Fibroblast of peridontal ligament (primary cell): ENCODE results near the gene SMTNL2.
"Not testable (repeated sequence)": the region's sequence is repeated elsewhere in the genome, so short reads cannot be mapped to it uniquely, and the experiment has no call there.

Experiments
- DNase-seq: peaks from one replicate; pipeline ENCODE4 v3.0.0-alpha.2; 2010; ENCODE audit errors: extremely low read depth

The SMTNL2 gene

DNA sequence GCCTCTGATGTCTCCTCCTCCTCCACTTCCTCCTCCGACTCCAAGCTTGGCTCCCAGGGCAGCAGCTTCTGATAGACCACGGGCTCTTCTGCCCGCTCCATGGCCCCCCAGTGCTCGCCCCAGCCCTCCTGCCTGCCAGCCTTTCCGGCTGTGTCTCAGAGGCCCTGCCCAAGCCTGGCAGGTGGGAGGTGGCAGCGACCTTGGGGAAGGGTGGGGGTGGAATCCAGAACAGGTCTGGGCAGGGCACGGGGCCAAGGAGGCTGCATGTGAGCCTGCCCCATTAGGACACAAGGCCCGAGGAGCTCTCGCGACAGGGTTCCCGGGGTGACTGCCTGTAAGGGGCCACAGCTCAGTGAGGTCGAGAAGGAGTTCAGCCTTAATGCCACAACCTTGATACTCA is 23.9 kb upstream of the SMTNL2 start, which contains the start of gene GGT6:
GGT6 (minus strand) TSS at position 157 of the 400 bp plus-strand sequence; CDS start at position 101, 56 bp downstream.
- DNase-seq: no peak

DNA sequence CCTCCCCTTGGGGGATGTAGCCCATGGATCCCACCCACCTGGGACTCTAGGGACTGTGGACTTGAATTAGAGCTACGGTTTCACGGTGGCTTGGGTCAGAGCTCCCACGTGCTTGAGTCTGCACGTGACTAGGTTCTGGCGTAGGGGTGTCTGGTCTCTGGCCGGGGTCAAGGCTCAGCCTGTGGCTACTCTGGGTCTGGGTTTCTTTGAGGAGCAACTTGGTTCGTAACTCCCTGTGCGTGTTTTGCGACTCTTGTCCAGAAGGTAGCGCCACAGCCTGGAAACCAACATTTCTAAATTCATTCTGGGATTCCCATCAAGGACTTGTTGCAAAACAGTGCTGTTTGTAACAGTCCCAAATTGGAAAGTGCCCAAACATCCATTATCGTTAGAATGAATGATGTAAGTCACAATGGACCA is 23.5 kb upstream of the SMTNL2 start:
- peak; percentile 36 for DNase-seq

DNA sequence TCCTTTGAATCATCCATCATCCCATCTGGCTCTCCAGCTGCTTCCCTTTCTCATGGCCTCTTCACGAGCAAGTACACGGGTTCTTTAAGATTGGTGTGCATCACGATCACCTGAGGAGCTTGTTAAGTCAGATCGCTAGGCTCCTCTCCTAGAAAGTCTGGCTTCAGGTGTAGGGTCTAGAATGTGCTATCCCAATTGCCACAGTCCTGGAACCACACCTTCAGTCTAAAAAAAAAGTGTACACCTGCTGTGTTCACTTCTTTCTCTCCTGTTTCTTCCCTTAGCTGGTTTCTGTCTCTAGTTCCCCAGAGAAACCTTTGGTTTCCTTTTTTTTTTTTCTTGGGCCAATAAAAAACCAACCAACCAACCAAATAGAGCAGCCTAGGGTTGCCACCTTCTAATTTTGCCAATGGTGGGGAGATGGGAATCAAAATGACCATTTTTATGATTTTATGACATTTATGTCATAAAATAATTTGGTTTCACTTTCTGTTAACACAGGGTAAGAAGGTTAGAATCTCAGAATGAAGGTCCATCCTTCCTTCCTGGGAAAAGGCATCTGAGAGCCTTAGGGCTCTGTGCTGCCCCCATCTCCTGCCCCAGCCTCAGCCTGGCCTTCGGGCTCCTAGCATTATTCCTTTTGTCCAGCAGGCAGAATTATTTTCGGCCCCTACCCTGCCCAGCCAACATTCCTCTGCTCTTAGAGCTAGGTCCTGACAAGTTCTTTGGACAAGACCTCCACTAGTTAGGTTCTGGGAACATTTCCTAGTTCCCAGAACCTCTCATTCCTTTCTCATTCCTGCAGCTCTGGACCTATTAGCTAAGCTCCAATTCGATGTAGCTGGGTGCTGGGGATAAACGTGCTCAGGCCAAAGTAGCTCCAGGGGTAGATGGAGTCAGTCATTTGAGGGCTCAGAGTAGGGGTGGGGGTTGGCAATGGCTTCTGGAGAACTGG is 22.0 kb upstream of the SMTNL2 start:
- DNase-seq: peak; percentile 38

DNA sequence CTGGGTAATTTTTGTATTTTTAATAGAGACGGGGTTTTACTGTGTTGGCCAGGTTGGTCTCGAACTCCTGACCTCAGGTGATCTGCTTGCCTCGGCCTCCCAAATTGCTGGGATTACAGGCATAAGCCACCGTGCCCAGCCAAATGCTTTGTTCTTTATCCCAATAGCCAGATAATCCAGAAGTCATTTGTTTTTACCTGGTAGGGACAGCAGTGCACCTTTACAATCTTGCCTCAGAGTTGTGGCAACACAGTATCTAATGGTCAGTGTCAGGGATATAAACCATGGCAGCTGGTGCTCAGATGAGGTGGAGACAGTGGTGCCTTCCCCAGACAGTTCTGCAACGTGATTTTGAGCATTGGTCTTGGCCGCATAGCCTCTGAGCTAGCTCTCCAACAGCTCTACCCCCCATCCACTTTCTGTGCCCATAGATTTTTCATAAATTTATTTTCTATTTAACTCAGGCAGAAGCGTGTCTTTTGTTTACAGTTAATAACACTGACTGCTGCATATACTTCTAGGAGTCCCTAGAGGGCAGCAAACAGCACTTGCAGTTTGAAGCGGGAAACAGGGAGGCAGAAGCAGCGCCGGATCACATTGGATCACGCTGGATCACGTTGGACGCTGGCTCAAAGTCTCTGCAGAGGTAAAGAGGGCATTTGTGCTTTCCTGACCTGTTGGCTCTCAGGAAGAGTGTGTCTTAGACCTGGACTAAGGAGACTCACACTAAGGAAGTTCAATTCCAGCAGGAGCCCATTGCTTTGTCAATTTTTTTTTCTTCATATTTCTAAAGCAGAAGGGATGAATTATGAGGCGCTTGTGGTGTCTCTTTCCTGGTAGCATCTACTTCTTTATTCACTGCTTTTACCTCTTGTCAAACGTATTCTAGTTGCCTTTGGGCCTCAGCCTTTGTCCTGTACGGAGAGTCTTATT is 18.9 kb upstream of the SMTNL2 start:
- peak; percentile 75 for DNase-seq

DNA sequence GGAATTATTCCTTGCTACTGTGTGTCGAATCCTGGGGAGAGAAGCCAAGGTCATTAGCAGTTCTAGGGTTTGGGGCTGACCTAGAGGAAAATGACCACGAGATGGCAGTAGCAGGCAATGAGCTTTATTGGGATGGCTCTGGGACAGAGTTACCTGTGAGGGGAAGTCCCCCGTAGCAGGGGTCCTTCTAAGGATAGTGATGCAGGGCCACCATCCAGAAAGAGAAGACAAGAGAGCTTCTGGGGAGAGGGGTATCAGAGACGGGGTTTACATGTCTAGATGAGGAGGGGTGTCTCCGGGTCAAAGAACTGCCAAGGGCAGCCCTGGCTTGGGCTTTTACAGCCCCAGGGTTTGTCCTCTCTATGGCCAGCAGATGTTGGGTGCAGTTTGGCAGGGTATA is 17.5 kb upstream of the SMTNL2 start:
- DNase-seq: peak; percentile 55

DNA sequence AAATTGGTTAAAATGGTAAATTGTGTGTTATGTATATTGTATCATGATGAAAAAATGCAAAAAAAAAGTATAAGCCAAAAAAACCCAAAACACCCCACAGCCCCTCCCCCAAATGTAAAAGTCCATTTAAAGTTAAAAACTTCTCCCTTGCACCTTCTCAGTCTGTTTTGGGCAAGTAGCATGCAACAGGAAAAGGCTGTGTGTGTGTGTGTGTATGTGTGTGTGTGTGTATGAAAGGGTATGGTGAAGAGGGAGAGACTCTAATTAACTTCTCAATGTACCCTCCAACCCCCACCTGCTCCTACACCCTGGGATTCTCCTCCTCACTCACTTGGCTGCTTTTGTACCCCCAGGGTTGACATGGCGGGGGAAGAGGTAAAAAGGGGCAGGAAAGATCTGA is 14.7 kb upstream of the SMTNL2 start:
- DNase-seq: no peak

DNA sequence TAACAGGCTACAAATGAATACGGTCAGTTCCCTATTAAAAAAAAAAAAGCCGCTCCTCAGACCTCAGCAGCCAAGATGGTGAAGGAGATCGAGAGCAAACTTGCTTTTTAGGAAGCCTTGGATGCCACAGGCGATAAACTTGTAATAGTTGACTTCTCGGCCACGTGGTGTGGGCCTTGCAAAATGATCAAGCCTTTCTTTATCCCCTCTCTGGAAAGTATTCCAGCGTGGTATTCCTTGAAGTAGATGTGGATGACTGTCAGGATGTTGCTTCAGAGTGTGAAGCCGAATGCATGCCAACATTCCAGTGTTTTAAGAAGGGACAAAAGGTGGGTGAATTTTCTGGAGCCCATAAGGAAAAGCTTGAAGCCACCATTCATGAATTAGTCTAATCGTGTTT is 12.2 kb upstream of the SMTNL2 start:
- no peak for DNase-seq

DNA sequence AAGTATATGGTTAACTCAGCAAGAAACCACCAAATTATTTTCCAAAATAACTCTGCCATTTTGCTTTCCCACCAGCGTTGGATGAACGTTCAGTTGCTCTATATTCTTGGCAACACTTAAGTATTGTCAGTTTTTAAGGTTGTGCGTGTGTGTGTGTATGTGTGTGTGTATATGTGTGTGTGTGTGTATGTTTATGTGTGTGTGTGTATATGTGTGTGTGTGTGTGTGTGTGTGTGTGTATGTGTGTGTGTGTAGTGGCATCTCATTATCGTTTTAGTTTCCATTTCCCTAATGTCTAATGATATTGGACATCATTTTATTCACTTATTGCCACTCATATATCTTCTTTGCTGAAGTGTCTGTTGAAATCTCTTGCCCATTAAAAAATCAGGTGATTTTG is 11.2 kb upstream of the SMTNL2 start:
- no peak for DNase-seq

DNA sequence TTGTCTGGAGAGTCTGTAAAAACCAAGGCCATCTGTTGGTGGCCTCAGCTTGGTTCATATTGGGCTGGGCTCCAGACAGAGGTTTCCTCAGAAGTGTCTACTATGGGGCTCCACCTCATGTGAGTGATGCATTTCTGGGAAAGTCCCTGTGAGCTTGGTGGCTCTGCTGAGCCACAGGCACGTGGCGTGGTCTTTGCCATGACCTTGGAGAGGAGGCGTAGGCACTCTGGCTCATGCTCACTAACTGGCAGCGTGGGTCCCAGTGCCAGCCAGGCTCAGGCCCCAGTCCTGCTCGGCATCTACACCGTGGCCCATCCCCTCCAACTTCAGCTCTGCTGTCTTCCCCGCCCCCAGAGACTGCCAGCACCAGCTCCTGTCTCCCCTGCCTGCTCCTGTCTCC is 10.7 kb upstream of the SMTNL2 start:
- no peak for DNase-seq

DNA sequence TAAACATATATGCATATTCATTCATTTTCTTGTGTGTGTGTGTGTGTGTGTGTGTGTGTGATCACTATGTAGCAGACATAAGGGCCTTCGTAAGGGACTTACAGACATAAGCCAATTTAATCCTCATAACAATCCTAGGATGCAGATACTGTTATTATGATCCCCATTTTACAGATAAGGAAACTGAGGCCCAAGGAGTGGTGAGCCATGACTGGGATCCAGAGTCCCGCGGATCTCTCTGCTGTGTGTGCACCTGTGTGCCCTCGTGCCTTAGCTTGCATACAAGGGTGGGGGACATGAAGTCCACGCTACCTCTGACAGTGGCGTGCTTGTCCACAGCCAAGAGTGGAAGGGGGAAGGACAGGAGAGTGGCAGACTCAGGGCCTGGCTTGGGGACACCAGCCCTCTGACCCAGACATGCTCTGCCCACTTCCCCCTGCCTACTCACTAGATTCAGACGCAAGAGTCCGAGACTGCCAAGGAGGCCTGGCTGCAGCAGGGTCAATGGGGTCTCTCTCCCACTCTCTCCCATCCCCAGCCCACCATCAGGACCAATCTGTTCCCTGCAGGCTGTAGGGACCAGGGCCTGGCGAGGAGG is 9.8 kb upstream of the SMTNL2 start:
- no peak for DNase-seq

DNA sequence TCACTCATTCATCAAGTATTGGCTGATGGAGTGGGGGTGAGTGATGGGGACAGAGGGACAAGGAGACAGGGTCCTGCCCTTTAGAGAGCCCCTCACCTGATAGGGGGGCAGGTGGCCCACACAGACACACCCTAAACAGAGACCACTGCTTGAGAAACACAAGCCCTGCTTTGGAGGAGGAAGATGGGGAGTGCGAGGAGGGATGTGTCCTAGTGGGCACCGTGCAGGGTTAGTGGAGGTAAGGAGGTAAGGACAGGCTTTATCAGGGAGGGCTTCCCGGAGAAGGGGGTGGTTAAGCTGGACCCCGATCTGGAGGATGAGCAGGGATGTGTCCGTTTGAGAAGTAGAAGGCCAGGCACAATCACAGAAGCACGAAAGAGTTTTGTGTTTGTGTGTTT is 8.2 kb upstream of the SMTNL2 start:
- no peak for DNase-seq

DNA sequence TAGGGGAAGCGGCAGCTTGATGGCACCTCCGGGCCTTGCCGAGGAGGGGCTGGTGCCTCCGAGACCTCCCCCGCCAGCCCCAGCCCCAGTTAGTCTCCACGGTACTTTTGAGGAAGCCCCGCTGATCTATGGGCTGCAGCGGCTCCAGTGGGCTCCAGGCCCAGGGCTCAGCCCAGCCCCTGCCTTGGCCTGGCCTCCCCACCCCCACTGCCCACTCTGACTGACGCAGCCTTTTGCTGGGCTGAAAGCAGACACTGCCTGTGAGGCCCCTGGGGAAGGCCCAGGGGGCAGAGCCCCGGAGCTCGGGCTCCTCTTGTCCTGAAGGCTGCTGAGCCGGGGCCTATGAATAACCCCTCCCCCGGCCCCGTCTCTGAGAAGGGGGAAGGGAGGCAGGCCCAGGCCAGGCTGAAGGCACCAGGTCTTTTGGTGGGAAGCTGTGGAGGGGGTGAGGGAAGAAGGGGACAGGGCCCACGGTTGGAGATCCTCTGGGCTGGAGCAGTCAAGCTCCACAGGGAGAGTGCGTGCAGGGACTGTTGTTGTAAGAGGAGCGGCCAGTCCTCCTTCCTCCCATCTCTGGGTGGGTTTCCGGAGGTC is 7.5 kb upstream of the SMTNL2 start:
- no peak for DNase-seq

DNA sequence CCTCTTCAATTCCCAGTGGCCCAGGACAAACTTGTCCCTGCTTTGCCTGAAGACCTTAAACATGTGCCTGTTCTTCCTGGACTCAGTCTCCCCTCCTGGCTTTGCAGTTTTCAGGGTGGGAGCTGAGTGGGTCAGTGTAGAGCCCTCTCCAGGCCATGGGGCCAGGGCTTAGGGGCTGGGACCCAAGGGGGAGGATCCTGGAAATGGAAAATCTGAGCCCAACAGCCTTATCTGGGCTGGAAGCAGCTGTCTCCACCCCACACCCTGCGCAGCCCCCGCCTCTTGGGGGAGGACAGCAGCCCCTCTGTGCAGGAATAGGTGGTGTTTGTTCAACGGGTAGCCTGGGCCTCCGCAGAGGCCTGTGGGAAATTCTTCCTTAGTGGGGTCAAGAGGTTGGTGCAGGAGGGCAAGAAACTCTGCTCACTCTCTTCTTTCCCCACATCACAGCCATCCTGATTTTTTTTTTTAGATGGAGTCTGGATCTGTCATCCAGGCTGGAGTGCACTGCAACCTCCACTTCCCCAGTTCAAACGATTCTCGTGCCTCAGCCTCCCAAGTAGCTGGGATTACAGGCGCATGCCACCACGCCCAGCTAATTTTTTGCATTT is 6.8 kb upstream of the SMTNL2 start:
- DNase-seq: no peak

DNA sequence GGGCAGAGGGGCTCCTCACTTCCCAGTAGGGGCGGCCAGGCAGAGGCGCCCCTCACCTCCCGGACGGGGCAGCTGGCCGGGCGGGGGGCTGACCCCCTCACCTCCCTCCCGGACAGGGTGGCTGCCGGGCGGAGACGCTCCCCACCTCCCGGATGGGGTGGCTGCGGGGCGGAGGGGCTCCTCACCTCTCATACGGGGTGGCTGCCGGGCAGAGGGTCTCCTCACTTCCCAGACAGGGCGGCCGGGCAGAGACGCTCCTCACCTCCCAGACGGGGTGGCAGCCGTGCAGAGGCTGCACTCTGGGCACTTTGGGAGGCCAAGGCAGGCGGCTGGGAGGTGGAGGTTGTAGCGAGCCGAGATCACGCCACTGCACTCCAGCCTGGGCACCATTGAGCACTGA is 6.0 kb upstream of the SMTNL2 start:
- DNase-seq: not testable (repeated sequence)

DNA sequence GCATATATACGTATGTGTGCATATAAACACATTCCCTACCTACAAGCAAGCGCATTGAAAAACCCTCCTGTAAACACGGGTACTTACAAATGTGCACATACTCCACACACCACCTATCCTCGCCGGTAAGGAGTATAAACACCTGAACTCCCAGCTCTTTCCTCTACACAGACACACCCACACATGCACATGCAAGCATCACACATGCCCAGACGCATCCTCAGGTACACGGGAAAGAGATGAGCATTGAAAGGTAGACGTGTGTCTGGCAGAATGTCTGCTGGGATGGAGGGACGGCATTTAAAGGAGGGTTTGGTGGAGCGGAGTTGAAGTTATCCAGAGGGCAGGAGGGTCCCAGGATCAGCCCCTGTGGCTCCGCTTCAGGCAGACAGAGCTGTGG is 4.7 kb upstream of the SMTNL2 start:
- no peak for DNase-seq

DNA sequence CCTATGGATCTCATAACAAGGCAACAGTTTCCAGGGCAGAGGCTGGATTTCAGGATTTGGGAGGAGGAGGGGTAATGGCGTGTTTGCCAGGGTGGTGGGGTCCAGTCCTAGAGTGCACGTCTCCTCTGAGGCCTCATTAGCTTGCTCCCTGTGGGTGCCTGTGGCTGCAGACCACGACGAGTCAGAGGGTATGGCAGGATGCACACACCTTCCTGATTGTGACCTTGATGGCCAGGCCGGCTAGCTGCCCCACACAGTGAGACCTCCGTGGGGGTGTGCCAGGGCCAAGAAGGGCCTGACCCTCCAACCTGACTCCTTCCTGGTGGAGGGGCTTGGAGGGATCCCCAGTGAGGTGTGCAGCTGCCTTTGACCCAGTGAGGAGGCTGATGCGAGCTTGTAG is 4.0 kb upstream of the SMTNL2 start:
- DNase-seq: no peak

DNA sequence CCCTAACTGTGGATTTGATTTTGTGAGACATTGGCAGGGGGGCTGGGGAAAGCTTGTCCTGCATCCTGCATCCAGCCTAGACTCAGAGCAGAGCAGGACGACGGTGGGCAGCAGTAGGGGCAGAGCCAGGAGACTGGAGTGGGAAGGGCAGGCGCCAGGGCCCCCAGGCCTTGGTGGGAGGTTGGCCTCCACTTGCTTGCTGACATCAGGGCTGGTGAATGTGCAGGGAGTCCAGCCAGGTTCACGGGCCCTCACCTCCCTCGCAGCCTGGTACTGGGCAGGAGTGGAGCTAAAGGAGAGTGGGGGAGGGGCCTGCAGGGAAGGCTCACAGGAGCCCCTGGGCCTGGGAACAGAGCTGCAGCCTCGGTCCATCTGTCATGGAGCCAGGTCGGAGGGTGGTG is 2.2 kb upstream of the SMTNL2 start:
- DNase-seq: no peak

DNA sequence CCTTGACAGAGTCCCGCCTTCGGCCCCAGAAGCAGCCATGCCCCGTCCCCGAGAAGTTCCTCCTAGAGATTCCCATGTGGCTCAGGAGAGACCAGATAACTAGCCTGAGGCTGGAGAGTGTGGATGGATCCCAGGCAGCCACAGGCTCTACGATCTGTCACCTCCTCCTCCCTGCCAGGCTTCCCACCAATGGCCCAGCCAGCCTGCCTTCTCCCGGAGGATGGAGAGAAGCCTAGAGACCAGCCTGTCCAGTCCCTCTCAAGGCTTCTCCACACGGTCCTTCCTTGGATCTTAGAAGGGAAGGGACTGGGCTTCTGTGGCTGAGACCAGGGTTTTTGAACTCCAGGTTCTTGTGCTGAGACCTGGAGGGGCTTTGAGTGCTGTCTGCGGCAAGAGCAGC is 1.6 kb upstream of the SMTNL2 start:
- DNase-seq: no peak

DNA sequence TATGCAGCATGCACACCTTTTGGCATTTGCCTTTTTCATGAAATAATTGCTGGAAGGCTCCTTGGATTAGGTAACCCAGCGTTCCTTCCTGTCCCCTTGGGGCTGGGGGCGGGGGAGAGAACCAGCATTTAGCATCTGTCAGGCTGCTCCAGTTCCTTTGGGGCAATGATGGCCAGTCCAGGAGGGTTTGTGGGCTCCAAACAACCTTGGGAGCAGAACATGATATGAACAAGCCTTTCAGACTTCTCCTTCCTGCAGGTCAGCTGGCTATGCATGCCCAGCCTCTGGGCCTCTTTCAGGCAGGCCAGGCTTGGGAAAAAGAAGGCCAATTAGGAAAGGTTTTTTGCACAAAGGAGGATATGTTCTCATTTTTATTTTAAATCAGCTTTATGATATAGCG is 1.1 kb upstream of the SMTNL2 start:
- no peak for DNase-seq

DNA sequence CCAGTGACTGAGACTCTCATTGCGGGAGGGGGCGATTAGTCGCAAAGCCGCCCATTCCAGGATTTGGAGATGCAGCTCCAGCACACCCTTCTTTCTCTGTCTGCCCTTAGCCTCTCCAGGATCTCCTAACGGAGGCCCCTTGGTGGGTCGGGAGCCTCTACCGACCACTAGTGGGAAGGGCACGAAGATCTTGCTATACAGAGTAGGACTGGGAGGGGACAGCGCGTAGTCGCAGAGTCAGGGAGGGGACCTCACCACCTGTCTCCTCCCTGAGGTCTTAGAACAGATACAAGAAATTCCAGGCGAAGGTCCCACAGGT is 588 bp upstream of the SMTNL2 start:
- DNase-seq: no peak

DNA sequence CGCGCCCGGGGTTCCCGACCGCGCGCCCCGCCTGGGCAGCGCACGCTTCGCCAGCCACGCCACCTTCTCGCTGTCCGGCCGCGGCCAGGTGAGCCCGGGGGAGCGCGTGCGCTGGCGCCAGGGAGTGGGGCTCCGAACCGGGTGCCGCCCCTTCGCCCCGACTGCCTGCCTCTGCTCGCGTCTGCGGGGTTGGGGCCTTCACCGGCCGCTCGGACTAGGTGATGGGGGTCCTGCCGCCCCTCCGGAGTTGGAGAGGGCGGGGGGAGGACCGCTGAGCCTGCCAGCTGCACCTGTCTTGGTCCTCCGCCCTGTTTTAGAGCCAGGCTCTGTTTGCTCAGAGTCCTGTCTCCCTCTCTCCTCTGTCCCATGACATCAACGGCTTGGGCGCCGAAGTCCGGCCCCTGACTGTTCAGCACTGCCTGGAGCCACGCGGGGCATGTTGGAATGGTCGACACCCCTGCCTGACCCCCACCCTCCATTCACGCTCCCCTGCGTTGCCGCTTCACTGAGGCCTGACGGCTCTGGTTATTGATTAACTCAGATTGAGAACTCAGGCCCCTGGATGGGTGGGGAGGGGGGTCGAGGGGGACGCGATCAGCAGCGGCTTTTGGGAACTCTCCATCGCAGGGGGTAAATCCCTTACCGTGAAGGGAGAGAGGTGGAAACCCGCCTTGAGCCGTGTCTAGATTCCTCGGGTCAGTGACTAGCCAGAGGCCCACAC is 748 bp downstream of the SMTNL2 start:
- no peak for DNase-seq
